Measurements from ENCODE around the gene PRODH2.

GRCh38 chr19:35816846-35817245 is 4.2 kb upstream of the PRODH2 start:
- TF ChIP-seq EZH2 (IDR thresholded peaks at IDR 0.05; ENCODE audit: borderline replicate concordance, low read length) (no peak), CTCF (IDR thresholded peaks at IDR 0.05; ENCODE audit: low read length) (no peak)

Measured in OCI-LY1 (cell line).